ENCODE results near the gene TMEM108.

TMEM108 gene

DNA sequence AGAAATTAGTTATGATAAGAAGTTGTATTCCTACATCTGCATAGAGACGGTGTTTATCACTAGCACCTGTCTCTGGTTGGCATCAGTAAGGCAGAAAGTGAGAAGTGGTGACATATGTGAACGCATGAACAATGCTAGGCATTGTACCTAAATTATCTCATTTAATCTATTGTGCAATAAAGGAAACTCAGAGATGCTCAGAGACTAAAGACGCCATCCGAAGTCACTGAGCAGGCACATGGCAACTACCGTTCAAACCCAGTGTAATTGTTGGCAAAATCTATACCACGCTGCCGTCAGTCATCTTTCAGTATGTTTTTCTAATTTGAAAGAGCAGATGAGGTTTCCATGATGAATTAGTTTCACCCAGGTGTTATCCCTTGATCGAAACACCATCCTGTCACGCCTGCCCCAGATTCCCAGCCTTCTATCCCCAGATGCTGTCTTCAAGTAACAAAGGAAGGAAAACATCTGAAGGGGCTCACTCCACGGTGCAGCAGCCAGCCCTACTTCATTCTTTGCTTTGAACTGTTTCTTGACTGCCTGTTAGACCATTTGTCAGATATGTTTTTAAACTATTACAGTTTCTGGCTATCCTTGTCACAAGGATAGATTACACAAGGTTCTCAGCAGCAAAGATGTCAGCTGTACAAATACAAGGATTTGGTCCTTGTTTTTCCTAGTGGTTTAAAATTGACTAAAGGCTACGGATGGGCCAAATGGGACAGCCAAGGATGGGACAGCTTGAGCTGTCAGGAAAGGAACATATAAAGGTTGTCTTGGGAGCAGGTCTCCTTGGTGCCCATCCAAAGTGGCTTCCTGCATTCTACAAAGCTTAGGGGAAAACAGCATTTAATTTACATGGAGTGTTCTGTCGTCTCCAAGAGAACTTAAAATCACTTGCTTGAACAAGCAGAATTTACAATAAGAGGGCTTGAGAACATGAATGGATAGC lies 99.1 kb downstream of the TMEM108 start:
- ChIA-PET POLR2A (no interaction called here), CTCF (no interaction called here)
- TF ChIP-seq, protein P1, sequence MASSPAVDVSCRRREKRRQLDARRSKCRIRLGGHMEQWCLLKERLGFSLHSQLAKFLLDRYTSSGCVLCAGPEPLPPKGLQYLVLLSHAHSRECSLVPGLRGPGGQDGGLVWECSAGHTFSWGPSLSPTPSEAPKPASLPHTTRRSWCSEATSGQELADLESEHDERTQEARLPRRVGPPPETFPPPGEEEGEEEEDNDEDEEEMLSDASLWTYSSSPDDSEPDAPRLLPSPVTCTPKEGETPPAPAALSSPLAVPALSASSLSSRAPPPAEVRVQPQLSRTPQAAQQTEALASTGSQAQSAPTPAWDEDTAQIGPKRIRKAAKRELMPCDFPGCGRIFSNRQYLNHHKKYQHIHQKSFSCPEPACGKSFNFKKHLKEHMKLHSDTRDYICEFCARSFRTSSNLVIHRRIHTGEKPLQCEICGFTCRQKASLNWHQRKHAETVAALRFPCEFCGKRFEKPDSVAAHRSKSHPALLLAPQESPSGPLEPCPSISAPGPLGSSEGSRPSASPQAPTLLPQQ (tag by site-specific recombination; IDR thresholded peaks at IDR 0.05) = no peak
- TF ChIP-seq ZNF341 (tag by site-specific recombination; IDR thresholded peaks at IDR 0.05; ENCODE audit: low read depth) = no peak
- no peak for TF ChIP-seq ZNF394 (tag by site-specific recombination; IDR thresholded peaks at IDR 0.05; ENCODE audit: borderline replicate concordance)
- no peak for TF ChIP-seq ZNF629 (tag by site-specific recombination; IDR thresholded peaks at IDR 0.05)
- TF ChIP-seq, protein P2, sequence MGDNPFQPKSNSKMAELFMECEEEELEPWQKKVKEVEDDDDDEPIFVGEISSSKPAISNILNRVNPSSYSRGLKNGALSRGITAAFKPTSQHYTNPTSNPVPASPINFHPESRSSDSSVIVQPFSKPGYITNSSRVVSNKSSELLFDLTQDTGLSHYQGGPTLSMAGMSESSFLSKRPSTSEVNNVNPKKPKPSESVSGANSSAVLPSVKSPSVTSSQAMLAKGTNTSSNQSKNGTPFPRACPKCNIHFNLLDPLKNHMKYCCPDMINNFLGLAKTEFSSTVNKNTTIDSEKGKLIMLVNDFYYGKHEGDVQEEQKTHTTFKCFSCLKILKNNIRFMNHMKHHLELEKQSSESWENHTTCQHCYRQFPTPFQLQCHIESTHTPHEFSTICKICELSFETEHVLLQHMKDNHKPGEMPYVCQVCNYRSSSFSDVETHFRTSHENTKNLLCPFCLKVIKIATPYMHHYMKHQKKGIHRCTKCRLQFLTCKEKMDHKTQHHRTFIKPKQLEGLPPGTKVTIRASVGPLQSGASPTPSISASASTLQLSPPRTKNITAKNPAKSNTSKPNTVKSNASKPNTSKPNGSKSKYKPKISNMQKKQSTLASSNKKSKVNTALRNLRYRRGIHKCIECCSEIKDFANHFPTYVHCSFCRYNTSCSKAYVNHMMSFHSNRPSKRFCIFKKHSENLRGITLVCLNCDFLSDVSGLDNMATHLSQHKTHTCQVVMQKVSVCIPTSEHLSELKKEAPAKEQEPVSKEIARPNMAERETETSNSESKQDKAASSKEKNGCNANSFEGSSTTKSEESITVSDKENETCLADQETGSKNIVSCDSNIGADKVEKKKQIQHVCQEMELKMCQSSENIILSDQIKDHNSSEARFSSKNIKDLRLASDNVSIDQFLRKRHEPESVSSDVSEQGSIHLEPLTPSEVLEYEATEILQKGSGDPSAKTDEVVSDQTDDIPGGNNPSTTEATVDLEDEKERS (tag by site-specific recombination; IDR thresholded peaks at IDR 0.05) = no peak
- TF ChIP-seq ZNF610 (tag by site-specific recombination; IDR thresholded peaks at IDR 0.05; ENCODE audit: borderline replicate concordance) = no peak
- TF ChIP-seq, protein P3, sequence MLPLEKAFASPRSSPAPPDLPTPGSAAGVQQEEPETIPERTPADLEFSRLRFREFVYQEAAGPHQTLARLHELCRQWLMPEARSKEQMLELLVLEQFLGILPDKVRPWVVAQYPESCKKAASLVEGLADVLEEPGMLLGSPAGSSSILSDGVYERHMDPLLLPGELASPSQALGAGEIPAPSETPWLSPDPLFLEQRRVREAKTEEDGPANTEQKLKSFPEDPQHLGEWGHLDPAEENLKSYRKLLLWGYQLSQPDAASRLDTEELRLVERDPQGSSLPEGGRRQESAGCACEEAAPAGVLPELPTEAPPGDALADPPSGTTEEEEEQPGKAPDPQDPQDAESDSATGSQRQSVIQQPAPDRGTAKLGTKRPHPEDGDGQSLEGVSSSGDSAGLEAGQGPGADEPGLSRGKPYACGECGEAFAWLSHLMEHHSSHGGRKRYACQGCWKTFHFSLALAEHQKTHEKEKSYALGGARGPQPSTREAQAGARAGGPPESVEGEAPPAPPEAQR (tag by site-specific recombination; IDR thresholded peaks at IDR 0.05) = no peak
- TF ChIP-seq ZNF707 (tag by site-specific recombination; IDR thresholded peaks at IDR 0.05) = no peak
- TF ChIP-seq ZNF677 (tag by site-specific recombination; IDR thresholded peaks at IDR 0.05) = no peak
- no peak for TF ChIP-seq ZNF626 (tag by site-specific recombination; IDR thresholded peaks at IDR 0.05)
- no peak for TF ChIP-seq ZNF664 (tag by site-specific recombination; IDR thresholded peaks at IDR 0.05)
- TF ChIP-seq ZBTB48 (tag by site-specific recombination; IDR thresholded peaks at IDR 0.05) = no peak
- no peak for TF ChIP-seq ZNF140 (tag by site-specific recombination; IDR thresholded peaks at IDR 0.05)
- TF ChIP-seq GLIS2 (tag by site-specific recombination; IDR thresholded peaks at IDR 0.05) = no peak
- TF ChIP-seq EGR2 (tag by site-specific recombination; IDR thresholded peaks at IDR 0.05; ENCODE audit: low read depth) = no peak
- no peak for TF ChIP-seq ZBTB1 (tag by site-specific recombination; IDR thresholded peaks at IDR 0.05)
- TF ChIP-seq ZNF747 (tag by site-specific recombination; IDR thresholded peaks at IDR 0.05) = no peak
- no peak for TF ChIP-seq HOXC10 (CRISPR knock-in tag; IDR thresholded peaks at IDR 0.05)
- TF ChIP-seq, protein P4, sequence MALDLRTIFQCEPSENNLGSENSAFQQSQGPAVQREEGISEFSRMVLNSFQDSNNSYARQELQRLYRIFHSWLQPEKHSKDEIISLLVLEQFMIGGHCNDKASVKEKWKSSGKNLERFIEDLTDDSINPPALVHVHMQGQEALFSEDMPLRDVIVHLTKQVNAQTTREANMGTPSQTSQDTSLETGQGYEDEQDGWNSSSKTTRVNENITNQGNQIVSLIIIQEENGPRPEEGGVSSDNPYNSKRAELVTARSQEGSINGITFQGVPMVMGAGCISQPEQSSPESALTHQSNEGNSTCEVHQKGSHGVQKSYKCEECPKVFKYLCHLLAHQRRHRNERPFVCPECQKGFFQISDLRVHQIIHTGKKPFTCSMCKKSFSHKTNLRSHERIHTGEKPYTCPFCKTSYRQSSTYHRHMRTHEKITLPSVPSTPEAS (tag by site-specific recombination; IDR thresholded peaks at IDR 0.05) = no peak
- TF ChIP-seq, protein P5, sequence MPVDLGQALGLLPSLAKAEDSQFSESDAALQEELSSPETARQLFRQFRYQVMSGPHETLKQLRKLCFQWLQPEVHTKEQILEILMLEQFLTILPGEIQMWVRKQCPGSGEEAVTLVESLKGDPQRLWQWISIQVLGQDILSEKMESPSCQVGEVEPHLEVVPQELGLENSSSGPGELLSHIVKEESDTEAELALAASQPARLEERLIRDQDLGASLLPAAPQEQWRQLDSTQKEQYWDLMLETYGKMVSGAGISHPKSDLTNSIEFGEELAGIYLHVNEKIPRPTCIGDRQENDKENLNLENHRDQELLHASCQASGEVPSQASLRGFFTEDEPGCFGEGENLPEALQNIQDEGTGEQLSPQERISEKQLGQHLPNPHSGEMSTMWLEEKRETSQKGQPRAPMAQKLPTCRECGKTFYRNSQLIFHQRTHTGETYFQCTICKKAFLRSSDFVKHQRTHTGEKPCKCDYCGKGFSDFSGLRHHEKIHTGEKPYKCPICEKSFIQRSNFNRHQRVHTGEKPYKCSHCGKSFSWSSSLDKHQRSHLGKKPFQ (tag by site-specific recombination; IDR thresholded peaks at IDR 0.05) = no peak
- H3K4me1 ChIP-seq (ENCODE audit: control insufficient read depth, insufficient read depth, low read length) = no peaks in the 10 kb centered on the region
- H3K4me3 ChIP-seq (ENCODE audit: low read depth, low read length) = no peak overlapping the region
- no peaks in the 10 kb centered on the region for H3K9me3 ChIP-seq (ENCODE audit: control insufficient read depth, insufficient read depth, low read depth, low read length)
- H3K27ac ChIP-seq (ENCODE audit: extremely low read depth, low read depth, low read length) = no peak overlapping the region
- no peaks in the 10 kb centered on the region for H3K36me3 ChIP-seq (ENCODE audit: control insufficient read depth in 2 of 2, insufficient read depth in 1 of 2, low read length in 2 of 2)

Data from HEK293 (cell line).